ENCODE results near the gene SMAD3.
"Not testable (repeated sequence)": the region's sequence is repeated elsewhere in the genome, so short reads cannot be mapped to it uniquely, and the experiment has no call there.

Gene SMAD3

GRCh38 chr15:67110958-67111864, 45.8 kb downstream of the SMAD3 start:
- DNase-seq, result no peak

GRCh38 chr15:67114046-67114445, 48.6 kb downstream of the SMAD3 start:
- DNase-seq, result no peak

- DNase-seq, result no peak
These were observed 49.6 kb downstream of the SMAD3 start for GRCh38 chr15:67114846-67115585.

- no peak for DNase-seq
These were observed 50.2 kb downstream of the SMAD3 start for GRCh38 chr15:67115586-67115969.

GRCh38 chr15:67116742-67117141, 51.3 kb downstream of the SMAD3 start:
- no peak for DNase-seq

- DNase-seq, result no peak
These were observed 52.0 kb downstream of the SMAD3 start for GRCh38 chr15:67117370-67117769.

- no peak for DNase-seq
These were observed 53.4 kb downstream of the SMAD3 start for GRCh38 chr15:67118808-67119207.

- DNase-seq, result no peak
These were observed 53.9 kb downstream of the SMAD3 start for GRCh38 chr15:67119238-67119846.

GRCh38 chr15:67120009-67120838, 54.8 kb downstream of the SMAD3 start:
- DNase-seq, result no peak

- DNase-seq, result no peak
These were observed 55.6 kb downstream of the SMAD3 start for GRCh38 chr15:67120839-67121643.

- DNase-seq, result no peak
These were observed 56.5 kb downstream of the SMAD3 start for GRCh38 chr15:67121644-67122605.

GRCh38 chr15:67122816-67123215, 57.4 kb downstream of the SMAD3 start:
- not testable (repeated sequence) for DNase-seq

- DNase-seq, result not testable (repeated sequence)
These were observed 57.9 kb downstream of the SMAD3 start for GRCh38 chr15:67123291-67123690.

GRCh38 chr15:67124111-67124510, 58.7 kb downstream of the SMAD3 start:
- no peak for DNase-seq

- no peak for DNase-seq
These were observed 59.6 kb downstream of the SMAD3 start for GRCh38 chr15:67124911-67125588.

GRCh38 chr15:67125589-67126502, 60.4 kb downstream of the SMAD3 start:
- no peak for DNase-seq

- no peak for DNase-seq
These were observed 61.3 kb downstream of the SMAD3 start for GRCh38 chr15:67126551-67127330.

- DNase-seq, result no peak
These were observed 61.9 kb downstream of the SMAD3 start for GRCh38 chr15:67127331-67127664.

Data from DMS79 treated with DMSO at 0.1 percent for 48 hours (cell line).